Umbilical cord (tissue), 2 donors: ENCODE measurements around the gene PPIL6. TPM values are rescaled to one million over a fixed set of nuclear protein-coding genes. Genes with fewer than 3 reads are reported as not detected.

ENCODE experiments used
- DNase-seq: peaks from one replicate; pipeline ENCODE4 v3.0.0-alpha.2; 2015; ENCODE audit warnings: low spot score
- total RNA-seq: library from RNA; depleted of rRNA; stranded (reverse); fragments of >200 nt; gene quantifications from one replicate; pipeline ENCODE4 v1.2.3, GENCODE V29; 2014; ENCODE audit warnings: low replicate concordance; ENCODE audit not compliant: insufficient read depth

Gene PPIL6
- total RNA-seq, 1 donor from 2014 or later, result 1.4 TPM

- no peak for DNase-seq
Observed at GRCh38 chr6:109449795-109450673, 9.6 kb upstream of the PPIL6 start.

- no peak for DNase-seq
Observed at GRCh38 chr6:109449064-109449794, 8.8 kb upstream of the PPIL6 start.

- DNase-seq, result no peak
Observed at GRCh38 chr6:109448615-109449014, 8.2 kb upstream of the PPIL6 start.

DNA sequence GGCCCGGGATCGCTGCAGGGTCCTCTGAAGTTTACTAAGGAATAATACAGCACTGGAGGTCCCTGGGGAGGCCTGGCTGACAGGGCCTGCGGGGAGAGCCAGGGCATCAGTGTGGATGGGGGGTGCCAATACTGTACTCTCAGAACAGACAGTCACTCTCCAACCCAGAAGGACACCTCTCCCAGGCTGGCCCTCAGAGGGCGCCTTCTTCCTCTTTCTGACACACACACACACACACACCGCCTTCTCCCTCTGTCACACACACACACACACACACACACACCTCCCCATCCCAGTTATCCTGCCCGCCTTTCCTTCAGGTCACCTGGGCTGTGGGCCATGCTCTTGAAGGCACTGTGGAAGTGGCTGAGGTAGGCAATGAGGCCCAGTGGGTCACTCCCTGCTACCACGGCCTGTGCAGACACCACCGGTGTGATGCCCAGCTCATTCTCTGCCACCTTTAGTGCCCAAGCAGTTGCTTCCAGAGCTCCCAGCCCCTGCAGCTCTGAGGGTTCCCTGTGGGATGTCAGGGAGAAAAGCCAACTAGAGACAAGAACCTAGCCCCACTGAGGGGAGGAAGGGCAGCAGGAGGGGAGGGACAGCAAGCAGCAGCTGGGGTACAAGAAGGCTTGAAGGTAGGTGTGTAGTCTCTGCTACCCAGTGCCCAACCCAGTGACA is 7.6 kb upstream of the PPIL6 start:
- no peak for DNase-seq

GRCh38 chr6:109447087-109447486 is 6.7 kb upstream of the PPIL6 start:
- DNase-seq, result no peak

DNA sequence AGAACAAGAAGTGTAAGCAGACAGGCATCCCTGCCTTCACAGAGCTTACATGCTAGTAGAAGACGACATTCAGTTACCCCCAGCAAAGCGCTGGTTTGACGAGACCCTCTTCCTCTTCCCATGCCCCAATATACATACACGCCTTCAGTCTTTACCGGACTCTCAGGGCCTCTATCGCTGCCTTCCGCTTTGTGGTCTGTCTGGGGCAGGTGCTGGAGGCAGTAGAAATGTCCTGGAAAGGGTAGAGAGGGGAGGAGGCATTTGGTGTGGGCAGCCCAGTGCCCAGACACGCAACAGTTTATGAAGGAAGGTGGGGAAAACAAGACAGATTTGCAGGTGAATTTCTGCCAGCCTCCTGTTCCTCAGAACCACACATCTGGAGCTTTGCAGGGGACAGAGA is 6.1 kb upstream of the PPIL6 start:
- DNase-seq, result no peak

- DNase-seq, result no peak
Observed at GRCh38 chr6:109446072-109446471, 5.6 kb upstream of the PPIL6 start.

- no peak for DNase-seq
Observed at GRCh38 chr6:109445382-109445781, 5.0 kb upstream of the PPIL6 start.

- no peak for DNase-seq
Observed at GRCh38 chr6:109443425-109443950, 3.1 kb upstream of the PPIL6 start.

GRCh38 chr6:109442393-109442924 is 2.0 kb upstream of the PPIL6 start:
- DNase-seq, result no peak

DNA sequence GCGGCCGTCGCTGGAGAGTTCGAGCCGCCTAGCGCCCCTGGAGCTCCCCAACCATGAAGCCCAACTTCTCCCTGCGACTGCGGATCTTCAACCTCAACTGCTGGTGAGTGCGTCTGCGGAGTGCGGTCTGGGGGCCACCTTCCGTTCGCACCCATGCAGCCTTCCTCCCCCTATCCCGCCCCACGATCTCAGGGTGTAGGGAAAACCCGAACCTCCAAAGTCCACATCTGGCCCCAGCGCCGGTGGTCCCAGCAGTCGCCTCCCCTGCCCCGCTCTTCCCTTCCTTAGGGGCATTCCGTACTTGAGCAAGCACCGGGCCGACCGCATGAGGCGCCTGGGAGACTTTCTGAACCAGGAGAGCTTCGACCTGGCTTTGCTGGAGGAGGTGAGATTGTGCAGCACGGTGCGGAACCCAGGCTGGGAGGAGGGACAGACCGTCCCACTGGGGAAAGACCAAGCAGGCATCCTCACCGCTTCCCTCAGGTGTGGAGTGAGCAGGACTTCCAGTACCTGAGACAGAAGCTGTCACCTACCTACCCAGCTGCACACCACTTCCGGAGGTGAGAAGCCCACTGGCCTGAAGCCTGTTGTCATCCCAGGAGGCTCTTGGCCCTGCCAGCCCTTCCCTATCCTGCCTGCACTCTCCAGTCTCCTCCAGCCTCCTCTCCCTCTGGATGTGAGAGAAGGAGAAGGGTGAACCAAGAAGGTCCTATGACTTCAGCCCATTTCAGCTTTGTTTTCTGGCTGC is 815 bp upstream of the PPIL6 start:
- peak; percentile 58 for DNase-seq

- no peak for DNase-seq
Observed at GRCh38 chr6:109436041-109436440, 4.4 kb downstream of the PPIL6 start.

DNA sequence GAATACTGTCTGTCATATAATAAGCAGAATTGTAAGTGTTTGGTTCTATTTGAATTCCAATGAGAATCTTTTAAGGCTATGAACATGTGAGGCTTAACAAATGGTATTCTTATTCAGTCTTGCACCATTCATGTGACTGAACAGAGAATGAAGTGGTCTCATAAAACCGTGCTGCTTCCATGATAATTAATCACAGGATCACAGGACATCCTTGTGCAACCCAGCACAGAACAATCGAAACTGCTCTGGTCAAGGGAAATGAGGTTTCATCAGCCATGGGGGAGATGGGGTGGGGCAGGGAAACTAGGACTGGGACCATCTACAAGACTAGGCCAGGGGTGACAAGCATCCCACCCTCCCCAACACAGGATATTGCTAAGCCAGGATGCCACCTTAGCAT is 6.0 kb downstream of the PPIL6 start:
- DNase-seq, result no peak

- no peak for DNase-seq
Observed at GRCh38 chr6:109429496-109429895, 10.9 kb downstream of the PPIL6 start.

DNA sequence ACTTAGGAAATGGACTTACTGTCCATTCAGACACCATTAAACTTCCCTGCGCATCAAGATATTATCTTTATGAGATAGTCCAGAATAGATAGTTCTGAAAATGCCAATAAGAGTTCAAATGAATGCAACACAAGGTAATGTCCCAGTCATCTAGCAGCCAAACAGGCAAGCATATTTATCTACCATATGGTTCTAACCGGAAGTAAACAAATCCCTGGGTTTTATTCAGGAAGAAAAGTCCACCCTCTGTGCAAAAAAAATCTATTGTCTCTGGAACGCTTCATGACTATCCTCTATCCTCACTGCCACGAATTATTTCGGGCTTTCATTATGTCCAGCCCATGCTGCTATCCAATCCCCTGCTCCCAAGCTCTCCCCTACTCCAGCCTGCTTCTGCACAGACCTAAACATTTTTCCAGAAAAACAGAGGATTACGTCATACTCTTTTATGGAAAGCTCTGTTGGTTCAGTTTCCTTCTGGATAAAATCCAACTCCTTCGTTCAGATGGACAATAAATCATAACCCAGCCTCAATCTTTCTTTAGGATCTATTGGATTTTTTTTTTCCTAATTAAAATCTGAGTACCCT is 11.4 kb downstream of the PPIL6 start:
- DNase-seq, result peak; percentile 83

DNA sequence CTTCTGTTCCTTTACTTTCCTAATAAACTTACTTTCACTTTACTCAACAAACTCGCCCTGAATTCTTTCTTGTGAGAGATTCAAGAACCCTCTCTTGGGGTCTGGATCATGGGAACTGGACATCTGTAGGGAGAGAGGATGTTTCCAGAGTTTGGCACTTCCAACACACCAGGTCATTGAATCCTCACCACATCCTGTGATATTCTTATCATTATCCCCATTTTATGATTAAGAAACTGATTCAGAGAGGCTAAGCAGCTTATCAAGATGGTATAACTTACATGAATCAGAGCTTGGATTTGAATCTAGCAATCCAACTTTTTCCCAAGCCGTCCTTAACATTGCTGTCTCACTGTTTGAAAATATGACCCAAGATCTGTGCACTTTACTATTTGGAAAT is 15.5 kb downstream of the PPIL6 start:
- no peak for DNase-seq

GRCh38 chr6:109421184-109421583 is 19.2 kb downstream of the PPIL6 start:
- no peak for DNase-seq

GRCh38 chr6:109420751-109421150 is 19.7 kb downstream of the PPIL6 start:
- no peak for DNase-seq

GRCh38 chr6:109417646-109418045 is 22.8 kb downstream of the PPIL6 start:
- no peak for DNase-seq

- no peak for DNase-seq
Observed at GRCh38 chr6:109411034-109411433, 29.4 kb downstream of the PPIL6 start.

GRCh38 chr6:109406196-109406595 is 34.2 kb downstream of the PPIL6 start:
- DNase-seq, result peak; percentile 32
